ENCODE measurements around the gene CTNNBIP1. TPM values are rescaled to one million over a fixed set of nuclear protein-coding genes. Genes with fewer than 3 reads are reported as not detected.

The CTNNBIP1 gene
- total and polyA plus RNA-seq, 4 donors, result 6.7 to 10.6 (median 9.6) TPM

DNA sequence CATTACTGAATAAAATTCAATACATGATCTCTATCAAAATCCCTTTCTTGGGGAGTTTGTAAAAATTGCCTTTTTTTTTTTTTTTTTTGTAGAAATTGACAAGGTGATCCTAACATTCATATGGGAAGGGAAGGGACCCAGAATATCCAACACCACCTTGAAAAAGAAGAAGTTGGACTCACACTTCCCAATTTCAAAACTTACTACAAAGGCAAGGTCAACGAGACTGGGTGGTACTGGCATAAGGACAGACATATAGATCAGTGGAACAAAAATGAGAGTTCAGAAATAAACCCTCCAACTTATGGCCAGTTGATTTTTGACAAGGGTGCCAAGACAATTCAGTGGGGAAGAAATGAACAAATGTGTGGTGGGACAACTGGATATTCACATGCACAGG lies 54.9 kb downstream of the CTNNBIP1 start:
- TF ChIP-seq YY1 (IDR thresholded peaks at IDR 0.05), result no peak
- TF ChIP-seq JUND (IDR thresholded peaks at IDR 0.05), result no peak
- no peak for TF ChIP-seq EGR1 (IDR thresholded peaks at IDR 0.05; ENCODE audit: low read depth in 2 of 2)
- no peak for TF ChIP-seq FOXA1 (IDR thresholded peaks at IDR 0.05)
- TF ChIP-seq, protein P1, sequence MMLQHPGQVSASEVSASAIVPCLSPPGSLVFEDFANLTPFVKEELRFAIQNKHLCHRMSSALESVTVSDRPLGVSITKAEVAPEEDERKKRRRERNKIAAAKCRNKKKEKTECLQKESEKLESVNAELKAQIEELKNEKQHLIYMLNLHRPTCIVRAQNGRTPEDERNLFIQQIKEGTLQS (IDR thresholded peaks at IDR 0.05), result no peak
- no peak for TF ChIP-seq FOXA2 (IDR thresholded peaks at IDR 0.05)
- TF ChIP-seq RXRA (IDR thresholded peaks at IDR 0.05), result no peak
- TF ChIP-seq TAF1 (conservative IDR thresholded peaks at IDR 0.05), result no peak
- H3K36me3 ChIP-seq (ENCODE audit: control insufficient read depth in 4 of 4, insufficient read depth in 3 of 4, low read depth in 1 of 4, low read length in 3 of 4), result peaks cover 0 to 3% (median 1%) of the 10 kb centered on the region in 4 donors
- no peaks in the 10 kb centered on the region for H3K9me3 ChIP-seq (ENCODE audit: control insufficient read depth in 4 of 4, low read length in 3 of 4)
- H3K4me1 ChIP-seq (ENCODE audit: control insufficient read depth in 4 of 4, insufficient read depth in 4 of 4, low read length in 3 of 4), result no peaks in the 10 kb centered on the region
- no peak for DNase-seq (ENCODE audit: low spot score)
- 86% methylated on average over 1 of the region's 1 CpG for WGBS
- H3K27me3 ChIP-seq (ENCODE audit: control insufficient read depth in 4 of 4, insufficient read depth in 4 of 4, low read length in 3 of 4), result no peaks in the 10 kb centered on the region
- no peak overlapping the region for H3K27ac ChIP-seq (ENCODE audit: low read depth in 1 of 2, low read length in 2 of 2)
- no peak overlapping the region for H3K9ac ChIP-seq (ENCODE audit: low read depth in 1 of 2, low read length in 2 of 2)
- H3K4me3 ChIP-seq (ENCODE audit: low read depth in 1 of 3, low read length in 3 of 3), result no peak overlapping the region

DNA sequence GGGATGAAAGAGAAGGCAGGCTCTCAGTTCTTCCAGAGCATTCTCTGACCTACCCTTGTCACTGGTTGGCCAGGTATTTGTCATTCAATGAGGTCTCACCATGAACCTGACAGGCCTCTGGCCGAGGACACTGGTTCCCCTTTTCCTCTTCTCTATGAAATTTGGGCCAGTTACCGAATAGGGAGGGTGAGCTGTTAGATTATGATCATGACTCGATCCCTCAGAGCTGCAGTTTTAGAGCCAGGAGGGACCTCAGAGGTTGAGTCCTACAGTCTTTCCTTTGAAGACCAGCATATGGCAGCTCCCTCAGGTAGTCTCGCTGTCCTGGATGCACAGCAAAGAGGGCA lies 56.8 kb downstream of the CTNNBIP1 start:
- DNase-seq (ENCODE audit: low spot score), result no peak
- H3K4me3 ChIP-seq (ENCODE audit: low read depth in 1 of 3, low read length in 3 of 3), result no peak overlapping the region
- H3K9me3 ChIP-seq (ENCODE audit: control insufficient read depth in 4 of 4, low read length in 3 of 4), result no peaks in the 10 kb centered on the region
- no peak overlapping the region for H3K9ac ChIP-seq (ENCODE audit: low read depth in 1 of 2, low read length in 2 of 2)
- no peak overlapping the region for H3K27ac ChIP-seq (ENCODE audit: low read depth in 1 of 2, low read length in 2 of 2)
- peaks cover 0 to 2% (median 0%) of the 10 kb centered on the region in 4 donors for H3K36me3 ChIP-seq (ENCODE audit: control insufficient read depth in 4 of 4, insufficient read depth in 3 of 4, low read depth in 1 of 4, low read length in 3 of 4)
- no peaks in the 10 kb centered on the region for H3K4me1 ChIP-seq (ENCODE audit: control insufficient read depth in 4 of 4, insufficient read depth in 4 of 4, low read length in 3 of 4)
- WGBS, result 97% methylated on average over 4 of the region's 4 CpGs
- TF ChIP-seq SP1 (IDR thresholded peaks at IDR 0.05) (no peak), RXRA (IDR thresholded peaks at IDR 0.05) (no peak), JUND (IDR thresholded peaks at IDR 0.05) (no peak), EGR1 (IDR thresholded peaks at IDR 0.05; ENCODE audit: low read depth in 2 of 2) (no peak), HNF4G (IDR thresholded peaks at IDR 0.05) (no peak), RAD21 (IDR thresholded peaks at IDR 0.05) (no peak)
- TF ChIP-seq, protein P1 (IDR thresholded peaks at IDR 0.05), result no peak
- TF ChIP-seq, protein P2, sequence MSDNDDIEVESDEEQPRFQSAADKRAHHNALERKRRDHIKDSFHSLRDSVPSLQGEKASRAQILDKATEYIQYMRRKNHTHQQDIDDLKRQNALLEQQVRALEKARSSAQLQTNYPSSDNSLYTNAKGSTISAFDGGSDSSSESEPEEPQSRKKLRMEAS (IDR thresholded peaks at IDR 0.05), result no peak
- TF ChIP-seq, protein P3, sequence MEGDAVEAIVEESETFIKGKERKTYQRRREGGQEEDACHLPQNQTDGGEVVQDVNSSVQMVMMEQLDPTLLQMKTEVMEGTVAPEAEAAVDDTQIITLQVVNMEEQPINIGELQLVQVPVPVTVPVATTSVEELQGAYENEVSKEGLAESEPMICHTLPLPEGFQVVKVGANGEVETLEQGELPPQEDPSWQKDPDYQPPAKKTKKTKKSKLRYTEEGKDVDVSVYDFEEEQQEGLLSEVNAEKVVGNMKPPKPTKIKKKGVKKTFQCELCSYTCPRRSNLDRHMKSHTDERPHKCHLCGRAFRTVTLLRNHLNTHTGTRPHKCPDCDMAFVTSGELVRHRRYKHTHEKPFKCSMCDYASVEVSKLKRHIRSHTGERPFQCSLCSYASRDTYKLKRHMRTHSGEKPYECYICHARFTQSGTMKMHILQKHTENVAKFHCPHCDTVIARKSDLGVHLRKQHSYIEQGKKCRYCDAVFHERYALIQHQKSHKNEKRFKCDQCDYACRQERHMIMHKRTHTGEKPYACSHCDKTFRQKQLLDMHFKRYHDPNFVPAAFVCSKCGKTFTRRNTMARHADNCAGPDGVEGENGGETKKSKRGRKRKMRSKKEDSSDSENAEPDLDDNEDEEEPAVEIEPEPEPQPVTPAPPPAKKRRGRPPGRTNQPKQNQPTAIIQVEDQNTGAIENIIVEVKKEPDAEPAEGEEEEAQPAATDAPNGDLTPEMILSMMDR (IDR thresholded peaks at IDR 0.05; ENCODE audit: low read depth, low read length, missing input control), result no peak
- H3K27me3 ChIP-seq (ENCODE audit: control insufficient read depth in 4 of 4, insufficient read depth in 4 of 4, low read length in 3 of 4), result no peaks in the 10 kb centered on the region

DNA sequence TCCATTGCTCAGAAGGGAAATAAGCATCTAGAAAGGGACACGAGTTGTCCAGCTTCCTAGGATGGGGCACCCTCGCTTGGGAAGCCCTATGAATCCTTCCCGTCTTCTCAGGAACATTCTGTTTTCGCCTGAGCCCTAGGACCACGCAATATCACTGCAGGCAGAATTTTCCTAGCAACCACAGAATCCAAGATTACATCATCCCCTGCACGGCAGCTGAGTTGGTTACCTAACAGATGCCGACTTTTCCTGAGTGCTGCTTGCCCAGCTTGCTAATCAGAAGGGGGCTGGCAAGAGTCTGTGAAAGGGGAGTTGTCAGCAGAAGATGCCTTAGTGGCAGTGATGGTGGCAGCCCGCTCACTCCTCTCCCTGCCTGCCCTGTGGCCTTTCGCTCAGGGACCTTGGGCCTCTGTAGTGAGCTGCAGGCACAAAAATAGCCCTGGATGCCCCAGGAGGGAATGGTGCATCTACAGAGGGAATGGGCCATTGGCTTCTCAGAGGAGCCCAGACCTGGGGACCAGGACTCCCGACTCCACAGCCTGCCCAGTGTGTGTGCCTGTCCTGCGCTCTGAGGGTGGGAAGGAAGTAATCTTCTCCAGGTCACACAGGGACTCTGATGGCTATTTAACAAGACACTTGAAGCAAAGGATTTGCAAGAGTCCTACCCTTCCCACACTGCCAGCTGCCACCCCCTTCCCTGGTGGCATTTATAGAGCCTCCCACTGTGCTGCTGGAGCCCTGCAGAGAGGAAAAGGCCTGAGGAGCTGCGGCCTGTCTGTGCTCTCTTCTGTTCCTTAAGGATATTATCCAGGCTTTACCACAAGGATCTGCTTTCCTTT lies 57.4 kb downstream of the CTNNBIP1 start:
- H3K4me3 ChIP-seq (ENCODE audit: low read depth in 1 of 3, low read length in 3 of 3), result no peak overlapping the region
- no peaks in the 10 kb centered on the region for H3K4me1 ChIP-seq (ENCODE audit: control insufficient read depth in 4 of 4, insufficient read depth in 4 of 4, low read length in 3 of 4)
- no peak overlapping the region for H3K27ac ChIP-seq (ENCODE audit: low read depth in 1 of 2, low read length in 2 of 2)
- WGBS, result 91% methylated on average over 12 of the region's 12 CpGs
- DNase-seq (ENCODE audit: low spot score), result no peak
- peaks cover 0 to 2% (median 0%) of the 10 kb centered on the region in 4 donors for H3K36me3 ChIP-seq (ENCODE audit: control insufficient read depth in 4 of 4, insufficient read depth in 3 of 4, low read depth in 1 of 4, low read length in 3 of 4)
- TF ChIP-seq FOXA2 (IDR thresholded peaks at IDR 0.05), result no peak
- no peak for TF ChIP-seq RAD21 (IDR thresholded peaks at IDR 0.05)
- TF ChIP-seq, protein P3 (IDR thresholded peaks at IDR 0.05; ENCODE audit: low read depth, low read length, missing input control), result no peak
- no peak for TF ChIP-seq JUND (IDR thresholded peaks at IDR 0.05)
- TF ChIP-seq RXRA (IDR thresholded peaks at IDR 0.05), result no peak
- no peaks in the 10 kb centered on the region for H3K9me3 ChIP-seq (ENCODE audit: control insufficient read depth in 4 of 4, low read length in 3 of 4)
- H3K27me3 ChIP-seq (ENCODE audit: control insufficient read depth in 4 of 4, insufficient read depth in 4 of 4, low read length in 3 of 4), result no peaks in the 10 kb centered on the region
- H3K9ac ChIP-seq (ENCODE audit: low read depth in 1 of 2, low read length in 2 of 2), result no peak overlapping the region

Measured in liver (tissue), 9 donors.